Measurements from ENCODE around the gene DIAPH3. TPM values are rescaled to one million over a fixed set of nuclear protein-coding genes. Genes with fewer than 3 reads are reported as not detected.

DIAPH3 gene
- total RNA-seq, 4 donors from 2014 or later: 1.4 to 13.2 (median 2.6) TPM

DNA sequence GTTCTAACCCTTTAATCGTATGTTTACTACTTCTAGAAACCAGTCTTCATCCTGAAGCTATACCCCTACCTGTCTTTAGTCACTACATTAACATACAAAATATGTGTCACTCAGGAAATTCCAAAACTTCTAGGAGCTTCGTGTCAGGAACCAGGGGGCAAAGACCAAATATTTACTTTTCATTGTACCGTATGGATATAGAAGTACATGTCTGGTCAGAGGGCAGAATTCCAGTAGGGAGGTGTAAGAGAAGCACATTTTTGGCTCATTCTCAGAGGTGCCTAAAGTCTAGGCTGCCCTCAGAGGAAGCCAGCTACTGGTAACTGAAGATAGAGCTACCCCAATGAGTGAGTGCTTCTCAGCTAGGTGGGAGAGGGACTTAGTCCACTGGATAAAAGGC is 320.7 kb downstream of the DIAPH3 start:
- peaks cover 0 to 5% (median 0%) of the 10 kb centered on the region in 4 donors for H3K4me1 ChIP-seq
- no peak for TF ChIP-seq POLR2A (IDR thresholded peaks at IDR 0.05)
- no peak for TF ChIP-seq CTCF (IDR thresholded peaks at IDR 0.05)
- no peaks in the 10 kb centered on the region for H3K27me3 ChIP-seq
- H3K27ac ChIP-seq: no peak overlapping the region
- H3K9me3 ChIP-seq: no peaks in the 10 kb centered on the region
- no peak overlapping the region for H3K4me3 ChIP-seq
- DNase-seq: no peak
- no peaks in the 10 kb centered on the region for H3K36me3 ChIP-seq

DNA sequence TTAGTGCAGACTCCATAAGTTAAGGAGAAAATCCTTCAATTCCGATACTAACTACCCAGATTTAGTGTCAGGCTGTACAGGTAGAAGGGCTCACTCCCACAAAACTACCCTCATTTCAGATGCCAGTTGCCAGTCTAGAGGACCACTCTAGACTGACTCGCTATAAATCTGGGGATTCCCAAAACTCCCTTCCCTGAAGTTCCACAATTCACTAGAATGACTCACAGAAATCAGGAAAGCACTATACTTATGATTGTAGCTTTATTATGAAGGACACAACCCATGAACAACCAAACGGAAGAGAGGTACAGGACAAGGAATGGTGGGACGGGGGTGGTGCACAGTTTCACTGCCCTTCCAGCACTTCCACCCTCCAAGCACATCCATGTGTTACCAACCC is 321.2 kb downstream of the DIAPH3 start:
- H3K4me1 ChIP-seq: peaks cover 0 to 5% (median 0%) of the 10 kb centered on the region in 4 donors
- no peaks in the 10 kb centered on the region for H3K9me3 ChIP-seq
- no peaks in the 10 kb centered on the region for H3K36me3 ChIP-seq
- no peaks in the 10 kb centered on the region for H3K27me3 ChIP-seq
- no peak for TF ChIP-seq CTCF (IDR thresholded peaks at IDR 0.05)
- no peak for TF ChIP-seq POLR2A (IDR thresholded peaks at IDR 0.05)
- no peak overlapping the region for H3K27ac ChIP-seq
- no peak for DNase-seq
- no peak overlapping the region for H3K4me3 ChIP-seq

GRCh38 chr13:59839186-59839585 is 324.5 kb downstream of the DIAPH3 start:
- H3K4me1 ChIP-seq: peaks cover 0 to 5% (median 0%) of the 10 kb centered on the region in 4 donors
- TF ChIP-seq CTCF (IDR thresholded peaks at IDR 0.05): no peak
- no peak for TF ChIP-seq POLR2A (IDR thresholded peaks at IDR 0.05)
- no peak for DNase-seq
- H3K4me3 ChIP-seq: no peak overlapping the region
- H3K36me3 ChIP-seq: no peaks in the 10 kb centered on the region
- no peaks in the 10 kb centered on the region for H3K27me3 ChIP-seq
- H3K27ac ChIP-seq: no peak overlapping the region
- H3K9me3 ChIP-seq: no peaks in the 10 kb centered on the region

DNA sequence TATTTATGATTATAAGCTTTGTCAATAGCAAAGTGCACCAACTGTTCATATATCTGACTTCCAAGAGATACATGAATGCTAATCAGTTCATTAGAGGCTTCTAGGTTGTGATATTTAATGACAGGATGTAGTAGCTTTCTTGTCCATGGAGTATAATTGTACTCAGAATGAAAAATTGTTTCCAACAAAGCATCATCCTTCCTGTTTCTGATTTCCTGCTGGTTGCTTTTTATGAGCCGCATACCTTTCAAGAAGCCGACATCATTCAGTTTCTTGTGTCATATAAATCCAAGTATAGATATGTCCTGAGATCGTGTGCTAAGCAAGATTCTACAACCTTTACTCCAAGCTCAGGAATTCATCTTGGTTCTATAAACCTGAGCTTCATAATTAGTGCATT is 326.6 kb downstream of the DIAPH3 start:
- Histone ChIP-seq H3K9me3 (no peaks in the 10 kb centered on the region), H3K4me3 (no peak overlapping the region), H3K27me3 (no peaks in the 10 kb centered on the region), H3K36me3 (no peaks in the 10 kb centered on the region), H3K27ac (no peak overlapping the region), H3K4me1 (peaks cover 0 to 5% (median 0%) of the 10 kb centered on the region in 4 donors)
- no peak for TF ChIP-seq POLR2A (IDR thresholded peaks at IDR 0.05)
- no peak for TF ChIP-seq CTCF (IDR thresholded peaks at IDR 0.05)
- no peak for DNase-seq

DNA sequence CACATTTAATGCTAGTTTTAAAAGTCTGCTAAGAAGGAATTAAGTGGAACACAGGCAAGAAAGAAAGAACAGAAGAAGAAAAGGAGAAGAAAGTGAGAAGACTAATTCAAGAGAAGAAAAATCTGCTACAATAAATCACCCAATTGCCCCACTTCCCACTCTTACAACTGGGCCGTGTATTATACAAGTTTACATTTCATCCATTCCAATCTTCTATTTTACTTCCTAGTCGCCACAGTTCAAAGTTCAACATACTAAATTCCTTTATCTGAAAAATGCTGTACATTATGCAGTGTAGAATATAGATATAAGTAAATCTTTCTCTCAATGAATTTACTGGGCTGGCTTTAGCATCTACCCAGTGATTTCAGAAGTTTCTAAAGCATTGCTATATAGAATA is 328.2 kb downstream of the DIAPH3 start:
- peaks cover 0 to 5% (median 0%) of the 10 kb centered on the region in 4 donors for H3K4me1 ChIP-seq
- TF ChIP-seq POLR2A (IDR thresholded peaks at IDR 0.05) (no peak), CTCF (IDR thresholded peaks at IDR 0.05) (no peak)
- no peaks in the 10 kb centered on the region for H3K9me3 ChIP-seq
- H3K36me3 ChIP-seq: no peaks in the 10 kb centered on the region
- H3K27ac ChIP-seq: no peak overlapping the region
- DNase-seq: no peak
- no peak overlapping the region for H3K4me3 ChIP-seq
- no peaks in the 10 kb centered on the region for H3K27me3 ChIP-seq

DNA sequence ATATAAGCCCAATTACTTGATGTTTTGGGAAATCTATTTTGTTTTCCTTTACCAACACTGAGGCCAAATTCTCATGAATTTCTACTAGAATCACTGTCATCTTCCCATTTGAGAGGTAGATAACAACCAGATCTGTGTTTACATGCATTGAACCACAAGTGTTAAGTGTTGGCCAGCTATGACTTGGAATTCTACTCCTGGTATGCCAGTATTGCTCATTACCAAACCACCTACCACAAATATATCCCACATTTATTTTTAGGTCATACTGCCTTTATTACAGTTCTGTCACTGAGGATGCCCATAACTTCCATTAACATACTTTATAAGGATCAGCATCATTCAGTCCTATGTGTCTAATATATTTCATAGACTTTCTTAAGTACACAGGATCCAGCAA is 328.9 kb downstream of the DIAPH3 start:
- Histone ChIP-seq H3K27me3 (no peaks in the 10 kb centered on the region), H3K4me3 (no peak overlapping the region), H3K4me1 (peaks cover 0 to 5% (median 0%) of the 10 kb centered on the region in 4 donors), H3K27ac (no peak overlapping the region), H3K36me3 (no peaks in the 10 kb centered on the region), H3K9me3 (no peaks in the 10 kb centered on the region)
- DNase-seq: no peak
- TF ChIP-seq POLR2A (IDR thresholded peaks at IDR 0.05): no peak
